ENCODE measurements around the gene SAP25.
"Not testable (repeated sequence)": the region's sequence is repeated elsewhere in the genome, so short reads cannot be mapped to it uniquely, and the experiment has no call there.

- not testable (repeated sequence) for TF ChIP-seq EZH2 (IDR thresholded peaks at IDR 0.05; ENCODE audit: low read length); CTCF (optimal IDR thresholded peaks at IDR 0.05 in 1 of 3, IDR thresholded peaks at IDR 0.05 in 1 of 3, conservative IDR thresholded peaks at IDR 0.05 in 1 of 3; ENCODE audit: extremely low read depth in 1 of 3, insufficient read depth in 2 of 3, low read length in 3 of 3)
These were observed 37.0 kb downstream of the SAP25 start for GRCh38 chr7:100536695-100537094.
